ENCODE data around the gene FCER1G.

FCER1G gene

GRCh38 chr1:161215076-161215475 lies at the start of gene FCER1G:
Gene FCER1G, plus strand, starts transcription at chr1:161215295. Its CDS starts 27 bp downstream, at chr1:161215322.
- no peak for DNase-seq

- DNase-seq = peak; percentile 90
Observed at GRCh38 chr1:161165742-161166668, 49.1 kb upstream of the FCER1G start, which contains the start of gene PPOX. Gene PPOX, plus strand, starts transcription at chr1:161166426. Its CDS starts 422 bp downstream, at chr1:161166848.

GRCh38 chr1:161166669-161167548 lies 48.2 kb upstream of the FCER1G start:
- no peak for DNase-seq

GRCh38 chr1:161168906-161169305 lies 46.2 kb upstream of the FCER1G start:
- DNase-seq = no peak

GRCh38 chr1:161171191-161171590 lies 43.9 kb upstream of the FCER1G start:
- DNase-seq = no peak

GRCh38 chr1:161171696-161172095 lies 43.4 kb upstream of the FCER1G start:
- DNase-seq = no peak

GRCh38 chr1:161172349-161172748 lies 42.7 kb upstream of the FCER1G start:
- DNase-seq = no peak

GRCh38 chr1:161172776-161173376 lies 42.2 kb upstream of the FCER1G start:
- DNase-seq = no peak

- DNase-seq = no peak
Observed at GRCh38 chr1:161173711-161174110, 41.4 kb upstream of the FCER1G start.

GRCh38 chr1:161174911-161175310 lies 40.2 kb upstream of the FCER1G start:
- DNase-seq = no peak

GRCh38 chr1:161175771-161176453 lies 39.2 kb upstream of the FCER1G start:
- DNase-seq = no peak

GRCh38 chr1:161176468-161177111 lies 38.5 kb upstream of the FCER1G start:
- no peak for DNase-seq

- DNase-seq = peak; percentile 72
Observed at GRCh38 chr1:161177112-161177935, 37.8 kb upstream of the FCER1G start, which contains the start of gene B4GALT3. Gene B4GALT3, minus strand, starts transcription at chr1:161177507. Its CDS starts 1,447 bp downstream, at chr1:161176060.

- DNase-seq = no peak
Observed at GRCh38 chr1:161177936-161178244, 37.2 kb upstream of the FCER1G start.

- no peak for DNase-seq
Observed at GRCh38 chr1:161179698-161180097, 35.4 kb upstream of the FCER1G start.

- no peak for DNase-seq
Observed at GRCh38 chr1:161180639-161181038, 34.5 kb upstream of the FCER1G start.

- no peak for DNase-seq
Observed at GRCh38 chr1:161182214-161182613, 32.9 kb upstream of the FCER1G start.

GRCh38 chr1:161185282-161185682 lies 29.8 kb upstream of the FCER1G start:
- no peak for DNase-seq

- no peak for DNase-seq
Observed at GRCh38 chr1:161185732-161186311, 29.3 kb upstream of the FCER1G start.

- no peak for DNase-seq
Observed at GRCh38 chr1:161187311-161187710, 27.8 kb upstream of the FCER1G start.

GRCh38 chr1:161188381-161188780 lies 26.7 kb upstream of the FCER1G start:
- no peak for DNase-seq
